Panc1 (cell line): ENCODE data around the gene PTMS.

Source experiments
- CTCF ChIP-seq: fragments of 450-650 bp; IDR thresholded peaks from 2 replicates; pipeline ENCODE4 v1.5.1; 2017; ENCODE audit warnings: mild to moderate bottlenecking
- REST ChIP-seq, 2 experiments: IDR thresholded peaks; 2 replicates each; pipeline ENCODE4 v1.6.1; 2011 to 2012; ENCODE audit warnings: low read depth in 2 of 2, control low read depth in 1 of 2, low read length in 1 of 2, mild to moderate bottlenecking in 1 of 2, moderate library complexity in 1 of 2; ENCODE audit not compliant: insufficient read depth in 1 of 2

- TF ChIP-seq CTCF (no peak), REST (IDR thresholded peaks at IDR 0.05; ENCODE audit: insufficient read depth in 1 of 2, low read depth in 2 of 2, low read length in 1 of 2) (no peak)
Measured at GRCh38 chr12:6818645-6819044, 52.5 kb downstream of the PTMS start.
